GM18867 (cell line): ENCODE results near the gene KRT82.
"Not testable (repeated sequence)": the region's sequence is repeated elsewhere in the genome, so short reads cannot be mapped to it uniquely, and the experiment has no call there.

ENCODE experiments used
- ATAC-seq: cut with Tn5 transposase; IDR thresholded peaks from one replicate; pipeline ENCODE4 v1.9.1; 2021; ENCODE audit warnings: mild to moderate bottlenecking, moderate library complexity; ENCODE audit not compliant: unreplicated experiment

The KRT82 gene

GRCh38 chr12:52413782-52414345, 7.7 kb upstream of the KRT82 start:
- ATAC-seq = no peak

- no peak for ATAC-seq
Observed at GRCh38 chr12:52413202-52413601, 7.1 kb upstream of the KRT82 start.

- ATAC-seq = no peak
Observed at GRCh38 chr12:52411815-52412214, 5.7 kb upstream of the KRT82 start.

- ATAC-seq = not testable (repeated sequence)
Observed at GRCh38 chr12:52410589-52411248, 4.6 kb upstream of the KRT82 start.

GRCh38 chr12:52407918-52408317, 1.8 kb upstream of the KRT82 start:
- no peak for ATAC-seq

- ATAC-seq = no peak
Observed at GRCh38 chr12:52404951-52405350, 1.2 kb downstream of the KRT82 start.

- no peak for ATAC-seq
Observed at GRCh38 chr12:52403561-52403960, 2.6 kb downstream of the KRT82 start.

- no peak for ATAC-seq
Observed at GRCh38 chr12:52402873-52403540, 3.1 kb downstream of the KRT82 start.

GRCh38 chr12:52402377-52402776, 3.8 kb downstream of the KRT82 start:
- ATAC-seq = no peak

GRCh38 chr12:52401926-52402325, 4.2 kb downstream of the KRT82 start:
- no peak for ATAC-seq

GRCh38 chr12:52401526-52401925, 4.6 kb downstream of the KRT82 start:
- no peak for ATAC-seq

GRCh38 chr12:52400906-52401305, 5.2 kb downstream of the KRT82 start:
- no peak for ATAC-seq

GRCh38 chr12:52399756-52400155, 6.4 kb downstream of the KRT82 start:
- no peak for ATAC-seq

GRCh38 chr12:52398176-52398575, 8.0 kb downstream of the KRT82 start:
- ATAC-seq = no peak

GRCh38 chr12:52396656-52397055, 9.5 kb downstream of the KRT82 start:
- no peak for ATAC-seq

- ATAC-seq = no peak
Observed at GRCh38 chr12:52395761-52396434, 10.2 kb downstream of the KRT82 start.

- no peak for ATAC-seq
Observed at GRCh38 chr12:52394836-52395405, 11.2 kb downstream of the KRT82 start.

- ATAC-seq = no peak
Observed at GRCh38 chr12:52392465-52393007, 13.6 kb downstream of the KRT82 start.

- ATAC-seq = no peak
Observed at GRCh38 chr12:52391618-52392002, 14.5 kb downstream of the KRT82 start.

- ATAC-seq = no peak
Observed at GRCh38 chr12:52390739-52391617, 15.2 kb downstream of the KRT82 start.
